Panc1 (cell line): ENCODE results near the gene LYSMD2. TPM values are rescaled to one million over a fixed set of nuclear protein-coding genes. Genes with fewer than 3 reads are reported as not detected.
A peak's percentile ranks its signal among the peaks of the same experiment; 100 is the strongest.

ENCODE experiments used
- ATAC-seq: fragments of 200-7000 bp; cut with Tn5 transposase; 2 replicates; pipeline ENCODE4 v1.9.1; 2020; ENCODE audit warnings: mild to moderate bottlenecking, moderate library complexity
- BruUV-seq: library from RNA; stranded (reverse); fragments of 400-500 nt; replicated peaks from 2 replicates; lab custom pipeline; 2021; lab: Mats Ljungman, UMichigan
- CTCF ChIA-PET: fragments of 300-600 bp; sonication (Branson Sonifier 250); formaldehyde crosslinking; loops from one replicate; lab custom pipeline; 2022; ENCODE audit warnings: antibody characterized with exemption; lab: Charles Lee
- POLR2A ChIA-PET: fragments of 300-600 bp; sonication (Branson Sonifier 250); formaldehyde crosslinking; loops from one replicate; lab custom pipeline; 2022; ENCODE audit warnings: antibody characterized with exemption; lab: Charles Lee
- DNase-seq: peaks from one replicate; pipeline ENCODE4 v3.0.0-alpha.2; 2010; ENCODE audit warnings: low read depth, low spot score
- H3K27ac ChIP-seq: 2 replicates; pipeline ENCODE4 v1.5.1; 2011; ENCODE audit warnings: mild to moderate bottlenecking, low read length, inconsistent platforms
- H3K27me3 ChIP-seq: fragments of 200-500 bp; sonication (Bioruptor generic); 2 replicates; pipeline ENCODE4 v1.6.0; 2014; ENCODE audit warnings: low read length, inconsistent platforms; ENCODE audit not compliant: control insufficient read depth, insufficient read depth
- H3K36me3 ChIP-seq: fragments of 200-500 bp; sonication (Bioruptor generic); 2 replicates; pipeline ENCODE4 v1.5.1; 2014; ENCODE audit warnings: inconsistent platforms, mild to moderate bottlenecking, low read length, moderate library complexity; ENCODE audit not compliant: control insufficient read depth, insufficient read depth
- H3K4me1 ChIP-seq: 2 replicates; pipeline ENCODE4 v1.5.1; 2011; ENCODE audit warnings: inconsistent platforms, mild to moderate bottlenecking, low read length, moderate library complexity; ENCODE audit not compliant: control insufficient read depth, insufficient read depth
- H3K4me3 ChIP-seq, 2 experiments: 2 replicates each; pipeline ENCODE4 v1.5.1; 2011 to 2012; ENCODE audit warnings: low read depth in 2 of 2, low read length in 2 of 2, mild to moderate bottlenecking in 2 of 2, inconsistent platforms in 1 of 2, moderate library complexity in 1 of 2
- H3K9me3 ChIP-seq: fragments of 200-500 bp; sonication (Bioruptor generic); 2 replicates; pipeline ENCODE4 v1.5.1; 2014; ENCODE audit warnings: low read depth, mild to moderate bottlenecking, inconsistent platforms, low read length, moderate library complexity; ENCODE audit not compliant: control insufficient read depth, insufficient read depth
- CTCF ChIP-seq: fragments of 450-650 bp; IDR thresholded peaks from 2 replicates; pipeline ENCODE4 v1.5.1; 2017; ENCODE audit warnings: mild to moderate bottlenecking
- POLR2AphosphoS5 ChIP-seq: IDR thresholded peaks from 2 replicates; pipeline ENCODE4 v1.6.1; 2012; ENCODE audit warnings: mild to moderate bottlenecking, low read depth, low read length, moderate library complexity
- REST ChIP-seq, 2 experiments: IDR thresholded peaks; 2 replicates each; pipeline ENCODE4 v1.6.1; 2011 to 2012; ENCODE audit warnings: low read depth in 2 of 2, control low read depth in 1 of 2, low read length in 1 of 2, mild to moderate bottlenecking in 1 of 2, moderate library complexity in 1 of 2; ENCODE audit not compliant: insufficient read depth in 1 of 2
- SIN3A ChIP-seq: IDR thresholded peaks from 2 replicates; pipeline ENCODE4 v1.6.1; 2012; ENCODE audit warnings: low read depth, mild to moderate bottlenecking, low read length, moderate library complexity, borderline replicate concordance; ENCODE audit not compliant: insufficient read depth
- TCF7L2 ChIP-seq: IDR thresholded peaks from 2 replicates; pipeline ENCODE4 v1.6.1; 2011; ENCODE audit warnings: mild to moderate bottlenecking, low read depth, low read length, inconsistent platforms
- in situ Hi-C: cut with HindIII; loops from 2 replicates; pipeline ENCODE4 v1.10.0; 2016; ENCODE audit warnings: low sequenced_read_pairs, low pct_unique_long_range_greater_than_20kb
- intact Hi-C: fragments of 100-400 bp; cut with micrococcal nuclease; formaldehyde crosslinking; loops from one replicate; pipeline ENCODE4 v1.10.0; 2022; ENCODE audit not compliant: unreplicated experiment
- total RNA-seq: library from RNA; stranded (reverse); gene quantifications from one replicate; pipeline ENCODE4 v1.2.1, GENCODE V29; 2021; ENCODE audit not compliant: unreplicated experiment

Gene LYSMD2
- total RNA-seq, 1 experiment from 2014 or later = 17.2 TPM

- POLR2A ChIA-PET = no interaction called here
- H3K27me3 ChIP-seq = peaks cover 43% of the 10 kb centered on the region
- DNase-seq = no peak
- BruUV-seq = no TSS peak
- H3K9me3 ChIP-seq = no peaks in the 10 kb centered on the region
- H3K36me3 ChIP-seq = no peaks in the 10 kb centered on the region
- H3K27ac ChIP-seq = no peak overlapping the region
- TF ChIP-seq REST (IDR thresholded peaks at IDR 0.05; ENCODE audit: insufficient read depth in 1 of 2, low read depth in 2 of 2, low read length in 1 of 2) (no peak), TCF7L2 (no peak), SIN3A (0 out of 2 replicates have a peak, but pooled peaks have one; percentile 25)
- intact Hi-C loops = no loop called here
- CTCF ChIA-PET = no interaction called here
- in situ Hi-C loops = no loop called here
- 0 out of 2 replicates have a peak, but pooled peaks cover 3% of the 10 kb centered on the region for H3K4me1 ChIP-seq
- H3K4me3 ChIP-seq = peak overlapping the region; percentile 54 to 59
- peak; percentile 77 for ATAC-seq
These were observed 14.5 kb upstream of the LYSMD2 start for GRCh38 chr15:51751697-51752683.

- H3K9me3 ChIP-seq = no peaks in the 10 kb centered on the region
- TF ChIP-seq CTCF (no peak), SIN3A (no peak), POLR2AphosphoS5 (no peak), TCF7L2 (no peak), REST (IDR thresholded peaks at IDR 0.05; ENCODE audit: insufficient read depth in 1 of 2, low read depth in 2 of 2, low read length in 1 of 2) (no peak)
- intact Hi-C loops = no loop called here
- DNase-seq (no peak), ATAC-seq (peak; percentile 98)
- no peak within 1 kb of the TSS for H3K27ac ChIP-seq
- BruUV-seq = no TSS peak
- 0 out of 2 replicates have a peak, but pooled peaks cover 3% of the 10 kb centered on the region for H3K4me1 ChIP-seq
- H3K36me3 ChIP-seq = no peaks in the 10 kb centered on the region
- CTCF ChIA-PET = interaction anchor here (0.6 kb wide), 1 partner anchor 101 kb away, joined by 3 read pairs; no protein-coding TSS in a partner anchor
- peak within 1 kb of the TSS; percentile 54 to 59 for H3K4me3 ChIP-seq
- peaks cover 39% of the 10 kb centered on the region for H3K27me3 ChIP-seq
- in situ Hi-C loops = no loop called here
- POLR2A ChIA-PET = no interaction called here
These were observed 13.6 kb upstream of the LYSMD2 start, which contains the start of gene TMOD2 for GRCh38 chr15:51750792-51751696. TMOD2 (plus strand) TSS chr15:51751597; CDS start chr15:51766442, 14,845 bp downstream.
